GM18861 (cell line): ENCODE data around the gene FAAH.

Source experiments
- ATAC-seq: cut with Tn5 transposase; IDR thresholded peaks from one replicate; pipeline ENCODE4 v1.9.1; 2021; ENCODE audit not compliant: unreplicated experiment

The FAAH gene

DNA sequence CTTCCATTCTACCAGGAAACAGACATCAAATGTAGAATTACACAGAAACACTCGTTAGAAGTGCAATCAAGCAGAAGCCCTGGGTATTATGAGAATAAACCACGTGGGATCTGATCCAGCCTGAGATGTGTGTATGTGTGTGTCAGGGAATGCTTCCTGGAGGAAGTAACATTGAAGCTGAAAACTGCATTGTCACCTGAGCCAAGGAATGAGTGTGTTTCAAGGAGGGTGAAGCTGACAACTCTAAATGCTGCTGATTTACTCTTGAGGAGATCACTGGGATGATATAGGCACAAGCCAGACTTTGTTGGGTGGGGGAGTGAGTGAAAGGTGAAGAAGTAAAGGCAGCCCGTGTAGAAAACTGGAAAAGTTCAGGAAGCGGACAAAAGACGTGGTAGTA lies 27.6 kb downstream of the FAAH start:
- ATAC-seq: no peak

DNA sequence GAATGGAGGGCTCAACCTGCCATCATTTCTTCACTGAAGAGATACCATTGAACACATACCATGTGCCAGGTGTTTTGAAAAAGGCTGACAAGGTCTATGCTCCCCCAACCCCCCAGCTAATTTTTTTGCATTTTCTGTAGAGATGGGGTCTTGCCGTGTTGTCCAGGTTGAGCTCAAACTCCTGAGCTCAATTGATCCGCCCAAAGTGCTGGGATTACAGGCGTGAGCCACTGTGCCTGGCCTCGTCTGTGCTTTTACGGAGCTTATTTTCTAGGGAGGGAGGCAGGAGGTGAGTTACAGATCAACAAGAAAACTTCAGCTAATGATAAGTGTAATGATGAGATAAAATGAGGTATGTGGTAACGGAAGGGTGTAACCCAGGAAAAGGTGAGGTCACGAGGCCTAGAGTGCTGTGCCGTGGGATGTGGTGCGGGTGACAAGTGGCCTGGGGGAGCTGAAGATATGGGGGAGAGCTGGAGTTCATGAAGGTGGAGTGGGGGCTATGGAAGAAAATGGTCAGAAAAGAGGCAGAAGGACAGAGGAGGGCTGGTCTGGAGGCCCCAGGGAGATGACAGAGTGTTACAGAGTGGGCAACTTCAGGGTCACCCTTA lies 28.2 kb downstream of the FAAH start:
- no peak for ATAC-seq

DNA sequence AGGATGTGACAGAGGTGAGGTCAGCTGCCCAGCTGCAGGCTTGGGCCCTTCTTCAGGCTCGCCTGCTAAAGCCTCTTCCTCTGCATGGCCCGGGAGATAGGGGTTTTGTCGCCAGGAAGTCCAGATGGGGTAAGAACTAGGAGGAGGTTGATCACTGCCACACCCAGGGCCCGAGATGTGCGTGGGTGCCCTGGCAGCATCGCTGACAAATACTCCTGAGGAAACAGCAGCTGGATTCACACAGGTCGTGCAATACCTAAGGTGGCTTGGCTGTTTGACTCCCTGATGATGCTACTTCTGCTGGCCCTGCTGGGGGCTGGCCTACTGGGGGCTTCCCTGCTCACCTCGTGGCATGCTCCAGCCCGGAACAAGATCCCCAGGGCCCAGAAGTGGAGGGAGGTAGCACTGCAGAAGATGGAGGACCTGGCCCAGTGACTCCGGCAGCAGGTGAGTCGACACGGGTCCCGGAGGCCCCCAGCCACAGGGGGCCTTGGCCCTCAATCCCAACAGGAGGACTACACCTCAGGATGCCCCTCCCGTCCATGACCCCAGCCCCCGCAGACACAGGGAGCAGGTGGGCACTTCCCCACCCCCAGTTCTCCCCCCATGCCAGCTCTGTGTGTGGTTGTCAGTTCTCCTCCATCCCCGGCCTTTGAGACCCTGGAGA lies 29.6 kb downstream of the FAAH start:
- ATAC-seq: no peak

DNA sequence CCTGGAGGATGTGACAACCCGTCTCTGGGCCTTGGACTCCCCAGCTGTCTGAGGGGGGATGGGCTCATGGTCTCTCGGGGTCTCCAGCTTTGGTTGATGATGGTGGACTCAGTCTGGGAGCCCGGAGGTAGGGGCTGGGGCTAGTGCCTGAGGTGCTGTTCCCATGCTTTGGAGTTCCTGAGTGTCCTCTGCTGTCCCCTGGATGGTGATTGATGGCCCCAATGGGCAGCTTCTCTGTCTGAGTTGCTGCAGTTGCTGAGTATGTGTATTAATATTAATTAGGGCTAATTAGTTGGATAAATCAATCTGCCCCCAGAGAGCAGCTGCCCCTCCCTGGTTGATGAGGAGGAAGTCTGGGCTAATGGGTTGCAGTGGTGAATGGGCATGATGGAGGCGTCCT lies 30.6 kb downstream of the FAAH start:
- ATAC-seq: no peak

DNA sequence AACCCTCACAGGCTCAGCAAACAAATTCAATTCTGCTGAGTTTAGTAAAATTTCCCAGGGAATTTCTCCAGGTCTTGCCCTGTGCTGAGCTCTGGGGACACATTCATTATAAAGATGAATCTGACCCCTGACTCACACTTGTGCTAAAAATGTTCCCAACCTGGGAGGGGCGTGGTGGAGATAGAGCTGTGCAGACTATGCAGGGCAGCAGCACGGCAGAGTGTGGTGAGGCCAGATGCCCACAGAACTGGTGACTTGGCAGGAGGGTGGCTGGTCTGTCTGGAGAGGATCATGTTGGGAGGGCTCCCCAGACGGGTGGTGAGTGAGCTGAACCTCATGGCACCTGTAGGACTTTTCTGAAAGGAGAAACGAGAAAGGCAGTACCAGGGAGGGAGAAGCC lies 31.6 kb downstream of the FAAH start:
- ATAC-seq: no peak

- ATAC-seq: no peak
These were observed 33.4 kb downstream of the FAAH start for GRCh38 chr1:46427541-46427940.

GRCh38 chr1:46429436-46429835 lies 35.3 kb downstream of the FAAH start:
- ATAC-seq: no peak

DNA sequence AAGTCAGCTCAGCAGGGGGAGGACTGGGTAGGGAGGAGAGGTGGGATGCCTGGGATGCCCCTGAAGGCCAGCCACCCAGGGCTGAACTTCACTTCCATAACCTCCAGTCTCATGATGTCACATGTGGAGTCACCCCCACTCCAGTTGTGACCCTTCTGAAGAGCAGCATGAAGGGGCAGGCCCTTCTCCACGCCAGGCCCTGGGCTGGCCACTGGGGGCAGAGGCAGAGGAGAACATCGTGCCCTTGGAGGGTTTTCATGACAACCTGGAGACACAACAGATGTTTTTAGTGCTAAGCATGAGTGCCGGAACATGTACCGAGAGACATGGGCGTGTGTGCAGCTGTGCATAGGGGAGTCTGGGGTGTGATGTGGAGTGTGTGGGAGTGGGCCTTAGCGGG lies 37.6 kb downstream of the FAAH start:
- ATAC-seq: no peak

- no peak for ATAC-seq
These were observed 38.7 kb downstream of the FAAH start for GRCh38 chr1:46432781-46433327.

- ATAC-seq: no peak
These were observed 40.2 kb downstream of the FAAH start for GRCh38 chr1:46434358-46434757.

DNA sequence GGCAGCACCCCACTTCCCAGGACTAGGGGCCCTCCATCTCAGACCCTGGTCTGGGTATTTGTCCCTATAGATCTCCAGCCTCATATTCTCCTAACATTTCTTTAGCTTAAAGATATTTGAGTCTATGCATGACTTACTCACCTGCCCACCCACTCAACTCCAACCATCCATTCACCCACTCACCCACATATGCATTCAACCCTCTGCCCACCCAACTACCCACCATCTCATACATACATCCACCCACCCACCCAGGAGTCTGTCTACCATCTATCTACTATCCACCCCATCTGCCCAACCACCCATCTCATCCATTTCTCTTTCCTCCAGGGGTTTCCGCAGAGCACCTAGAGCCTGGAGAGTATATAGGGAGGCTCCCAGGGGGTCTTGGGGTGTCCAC lies 42.7 kb downstream of the FAAH start:
- ATAC-seq: no peak

DNA sequence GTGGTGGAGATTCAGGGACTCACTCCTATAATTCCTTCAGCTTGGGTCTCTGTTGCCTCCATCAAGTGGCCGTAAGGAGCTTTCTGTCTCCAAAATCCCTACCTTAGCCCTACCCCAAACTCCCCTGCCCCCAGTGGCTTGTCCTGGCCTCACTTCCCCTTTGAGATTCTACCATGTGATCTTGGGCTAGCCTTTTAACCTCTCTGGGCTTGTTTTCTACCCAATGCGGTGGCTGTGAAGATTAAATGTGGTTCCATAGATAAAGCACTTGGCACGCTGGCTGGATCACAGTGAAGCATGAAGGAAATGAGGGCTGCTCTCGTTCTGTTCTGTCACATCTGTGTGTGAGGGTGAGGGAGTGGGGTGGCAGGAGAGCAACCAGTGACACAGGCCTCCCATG lies 43.6 kb downstream of the FAAH start:
- ATAC-seq: no peak

GRCh38 chr1:46438346-46438745 lies 44.2 kb downstream of the FAAH start:
- ATAC-seq: no peak

DNA sequence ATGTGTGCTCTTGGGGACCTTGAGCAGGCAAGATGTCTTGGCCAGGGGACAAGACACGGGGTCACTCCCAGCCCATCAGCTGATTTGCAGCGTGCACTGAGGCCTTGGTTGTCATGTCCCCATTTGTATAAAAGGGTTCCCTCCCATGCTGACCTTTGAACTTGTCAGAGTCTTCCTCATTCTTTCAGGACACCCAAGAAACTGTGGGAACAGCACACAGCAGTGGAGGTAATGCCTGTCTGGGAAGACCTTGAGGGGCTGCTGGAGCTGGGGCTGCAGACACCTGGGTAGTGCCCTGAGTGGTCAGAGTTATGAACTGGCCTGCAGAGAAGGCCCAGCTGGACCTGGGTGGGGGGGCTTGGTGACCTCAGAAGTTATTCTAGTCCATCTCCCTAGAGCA lies 46.4 kb downstream of the FAAH start:
- ATAC-seq: no peak

GRCh38 chr1:46442317-46443161 lies 48.4 kb downstream of the FAAH start:
- ATAC-seq: no peak

GRCh38 chr1:46444466-46444865 lies 50.3 kb downstream of the FAAH start:
- ATAC-seq: no peak

- no peak for ATAC-seq
These were observed 51.7 kb downstream of the FAAH start for GRCh38 chr1:46445773-46446256.

DNA sequence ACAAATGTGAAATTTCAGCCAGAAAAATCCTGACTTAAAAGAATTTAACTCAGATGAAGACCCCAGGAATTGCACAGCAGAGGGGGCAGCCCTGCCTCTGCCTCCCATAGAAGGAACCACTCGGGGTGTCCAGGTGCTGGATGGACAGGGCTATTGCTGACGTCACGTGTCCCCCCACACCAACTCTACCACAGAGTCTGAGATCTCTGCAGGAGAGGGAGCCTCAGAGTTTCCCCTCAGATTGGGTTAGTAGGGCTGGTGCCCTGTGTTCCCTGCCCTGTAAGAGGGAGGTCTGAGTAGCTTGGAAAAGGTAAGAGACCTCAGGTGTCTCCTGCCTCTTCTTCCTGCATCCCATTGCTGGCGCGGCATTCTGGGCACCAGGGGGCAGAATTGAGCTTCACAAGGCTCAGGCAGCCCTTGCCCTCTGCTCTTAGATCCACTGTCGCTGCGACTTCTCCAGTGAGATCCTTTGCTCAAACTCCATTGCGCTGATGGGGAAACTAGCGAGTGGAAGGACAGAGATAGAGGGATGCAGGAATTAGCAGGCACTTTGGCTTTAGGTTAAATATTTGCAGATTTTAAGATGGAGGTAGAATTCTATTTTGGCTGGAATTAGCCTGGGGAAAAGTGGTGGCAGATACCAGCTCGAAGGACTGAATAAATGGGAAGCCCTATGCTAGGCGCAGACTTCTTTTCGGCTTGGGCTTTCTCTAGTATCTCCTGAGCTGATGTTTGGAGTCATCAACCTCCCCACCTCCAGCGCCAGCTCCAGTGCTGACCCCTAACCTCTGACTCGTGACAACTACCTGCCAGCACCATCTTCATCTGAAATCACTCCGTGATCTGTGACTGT lies 52.8 kb downstream of the FAAH start:
- ATAC-seq: no peak

- ATAC-seq: no peak
These were observed 53.5 kb downstream of the FAAH start for GRCh38 chr1:46447499-46448108.

DNA sequence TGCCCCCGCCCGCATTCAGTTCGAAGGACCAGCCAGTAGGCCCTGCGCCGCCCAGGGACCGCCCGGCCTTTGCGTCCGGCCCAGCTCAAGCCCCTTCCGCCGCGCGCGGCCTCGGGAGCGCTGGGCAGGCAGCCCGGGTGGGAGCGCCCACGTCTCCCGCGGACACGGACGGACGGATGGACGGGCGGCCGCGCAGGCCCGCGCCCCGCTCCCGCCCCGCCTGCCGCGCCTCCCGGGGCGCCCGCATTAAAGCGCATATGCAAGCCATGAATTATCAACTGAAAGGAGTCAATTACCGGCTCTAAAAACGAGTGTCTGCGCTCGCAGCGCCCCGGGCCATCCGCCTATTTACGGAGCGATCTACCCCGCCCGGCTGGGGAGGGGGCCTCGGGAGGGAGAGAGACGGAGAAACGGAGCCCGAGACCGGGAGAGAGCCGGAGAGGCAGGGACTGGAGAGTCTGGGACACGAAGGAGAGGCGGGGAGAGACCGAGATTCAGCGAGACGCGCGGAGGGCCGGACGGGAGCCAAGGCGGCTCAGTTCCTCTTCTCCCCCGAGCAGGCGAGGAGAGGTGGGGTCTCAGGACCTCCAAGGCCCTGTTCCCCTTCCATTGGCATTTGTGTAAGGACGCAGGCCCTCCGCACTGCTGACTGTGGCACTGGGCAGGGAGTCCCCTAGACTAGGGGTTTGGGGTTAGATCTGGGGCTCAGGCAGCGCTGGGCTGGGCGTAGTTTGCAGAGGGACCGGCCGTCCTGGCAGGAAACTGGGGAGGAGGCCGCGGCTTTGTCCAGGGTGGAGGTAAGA lies 54.2 kb downstream of the FAAH start:
- ATAC-seq: no peak
